Common myeloid progenitor, CD34-positive (primary cell): ENCODE data around the gene PASK.

ENCODE experiments used
- CTCF ChIA-PET: fragments of 350-600 bp; sonication (Branson Sonifier 250); formaldehyde crosslinking; loops from one replicate; lab custom pipeline; 2021; ENCODE audit warnings: antibody characterized with exemption; lab: Charles Lee
- POLR2A ChIA-PET: fragments of 350-600 bp; sonication (Branson Sonifier 250); formaldehyde crosslinking; loops from one replicate; lab custom pipeline; 2021; ENCODE audit warnings: antibody characterized with exemption; lab: Charles Lee
- DNase-seq, 3 donors: peaks; one replicate each; pipeline versions ENCODE4 v3.0.0 to v3.0.0-alpha.2; 2013
- H3K27ac ChIP-seq, 2 experiments: 1 replicate in 1 of 2; 2 replicates in 1 of 2; pipeline ENCODE4 v1.7.0; 2013; ENCODE audit warnings: inconsistent platforms in 2 of 2, low read length in 2 of 2, mild to moderate bottlenecking in 2 of 2, low read depth in 1 of 2, moderate library complexity in 1 of 2; ENCODE audit not compliant: severe bottlenecking in 2 of 2, insufficient read depth in 1 of 2, poor library complexity in 1 of 2
- H3K27me3 ChIP-seq, 5 experiments: replicated peaks in 2 of 5; 1 replicate in 3 of 5; 2 replicates in 2 of 5; pipeline versions ENCODE4 v1.6.1 to v1.7.0; 2013; ENCODE audit warnings: low read length in 4 of 5, mild to moderate bottlenecking in 2 of 5, moderate library complexity in 2 of 5, inconsistent platforms in 1 of 5; ENCODE audit not compliant: insufficient read depth in 5 of 5, control insufficient read depth in 4 of 5
- H3K36me3 ChIP-seq, 4 experiments: 1 replicate in 2 of 4; 2 replicates in 2 of 4; pipeline versions ENCODE4 v1.6.1 to v1.7.0; 2013; ENCODE audit warnings: low read length in 3 of 4, control low read depth in 1 of 4, mild to moderate bottlenecking in 1 of 4; ENCODE audit not compliant: control insufficient read depth in 4 of 4, insufficient read depth in 4 of 4
- H3K4me1 ChIP-seq, 4 experiments: 1 replicate in 3 of 4; 2 replicates in 1 of 4; pipeline versions ENCODE4 v1.6.1 to v1.7.1; 2013; ENCODE audit warnings: low read length in 3 of 4, mild to moderate bottlenecking in 3 of 4, control low read depth in 1 of 4, inconsistent platforms in 1 of 4, moderate library complexity in 1 of 4; ENCODE audit not compliant: control insufficient read depth in 4 of 4, insufficient read depth in 4 of 4; ENCODE audit errors: control extremely low read depth in 1 of 4
- H3K4me3 ChIP-seq, 7 experiments: 1 replicate in 4 of 7; 2 replicates in 3 of 7; pipeline versions ENCODE4 v1.5.1 to v1.7.0; 2013; ENCODE audit warnings: mild to moderate bottlenecking in 7 of 7, low read length in 6 of 7, moderate library complexity in 6 of 7, inconsistent platforms in 2 of 7, low read depth in 2 of 7, control low read depth in 1 of 7; ENCODE audit not compliant: insufficient read depth in 4 of 7, control insufficient read depth in 1 of 7; ENCODE audit errors: extremely low read depth in 1 of 7
- H3K9me3 ChIP-seq, 5 experiments: 1 replicate in 4 of 5; 2 replicates in 1 of 5; pipeline versions ENCODE4 v1.6.1 to v1.7.1; 2013; ENCODE audit warnings: low read length in 4 of 5, mild to moderate bottlenecking in 2 of 5, inconsistent platforms in 1 of 5, low read depth in 1 of 5, moderate library complexity in 1 of 5; ENCODE audit not compliant: control insufficient read depth in 4 of 5, insufficient read depth in 2 of 5; ENCODE audit errors: control extremely low read depth in 1 of 5
- WGBS: methylation state at CpG from one replicate; pipeline ENCODE4 v1.1.5; 2013; ENCODE audit not compliant: insufficient coverage; 5-methylcytosine and 5-hydroxymethylcytosine counted together

PASK gene

GRCh38 chr2:241134711-241135110 is 14.6 kb downstream of the PASK start:
- H3K27ac ChIP-seq, result no peak overlapping the region
- H3K9me3 ChIP-seq, result no peaks in the 10 kb centered on the region
- no peaks in the 10 kb centered on the region for H3K4me1 ChIP-seq
- 98% methylated on average over 6 of the region's 7 CpGs for WGBS
- ChIA-PET CTCF (no interaction called here), POLR2A (interaction anchor here (0.6 kb wide), 1 partner anchor 11 kb away, joined by 3 read pairs; no protein-coding TSS in a partner anchor)
- H3K36me3 ChIP-seq, result peaks cover 6 to 76% (median 30%) of the 10 kb centered on the region in 4 experiments
- H3K4me3 ChIP-seq, result no peak overlapping the region
- no peaks in the 10 kb centered on the region for H3K27me3 ChIP-seq
- DNase-seq, result no peak

DNA sequence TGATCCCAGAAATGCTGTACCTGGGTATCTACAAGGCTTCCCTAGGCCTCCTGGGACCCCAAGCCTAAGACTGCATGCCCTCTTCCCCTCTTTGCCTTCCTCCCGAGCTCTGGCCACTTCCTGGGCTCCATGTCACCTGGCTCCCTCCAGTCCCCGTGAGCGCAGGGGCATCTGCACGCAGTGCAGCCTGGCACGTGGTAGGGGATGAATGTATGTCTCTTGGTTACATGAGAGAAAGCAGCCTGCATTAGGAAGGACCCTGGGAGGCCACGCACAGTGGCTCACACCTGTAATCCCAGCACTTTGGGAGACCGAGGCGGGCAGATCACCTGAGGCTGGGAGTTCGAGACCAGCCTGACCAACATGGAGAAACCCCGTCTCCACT is 15.8 kb downstream of the PASK start:
- WGBS, result 97% methylated on average over 5 of the region's 10 CpGs
- CTCF ChIA-PET, result no interaction called here
- H3K36me3 ChIP-seq, result peaks cover 6 to 70% (median 26%) of the 10 kb centered on the region in 4 experiments

GRCh38 chr2:241132538-241133435 is 16.5 kb downstream of the PASK start:
- ChIA-PET POLR2A (interaction anchor here (1.2 kb wide), 1 partner anchor 9 kb away, joined by 3 read pairs; no protein-coding TSS in a partner anchor), CTCF (no interaction called here)
- DNase-seq, result no peak
- no peaks in the 10 kb centered on the region for H3K4me1 ChIP-seq
- no peaks in the 10 kb centered on the region for H3K9me3 ChIP-seq
- peaks cover 2 to 64% (median 25%) of the 10 kb centered on the region in 4 experiments for H3K36me3 ChIP-seq
- H3K27me3 ChIP-seq, result no peaks in the 10 kb centered on the region
- H3K27ac ChIP-seq, result no peak overlapping the region
- no peak overlapping the region for H3K4me3 ChIP-seq
- 92% methylated on average over 12 of the region's 14 CpGs for WGBS

More for the DNA sequence above, 15.8 kb downstream of the PASK start:
- no peak for DNase-seq
- H3K9me3 ChIP-seq, result no peaks in the 10 kb centered on the region
- no peak overlapping the region for H3K27ac ChIP-seq
- H3K4me1 ChIP-seq, result no peaks in the 10 kb centered on the region
- no peak overlapping the region for H3K4me3 ChIP-seq
- no peaks in the 10 kb centered on the region for H3K27me3 ChIP-seq
- POLR2A ChIA-PET, result interaction anchor here (1.2 kb wide), 1 partner anchor 10 kb away, joined by 3 read pairs; no protein-coding TSS in a partner anchor

- Histone ChIP-seq H3K27me3 (no peaks in the 10 kb centered on the region), H3K4me1 (no peaks in the 10 kb centered on the region), H3K9me3 (no peaks in the 10 kb centered on the region), H3K36me3 (peaks cover 0 to 59% (median 23%) of the 10 kb centered on the region in 4 experiments), H3K4me3 (no peak overlapping the region), H3K27ac (no peak overlapping the region)
- ChIA-PET CTCF (no interaction called here), POLR2A (no interaction called here)
- DNase-seq, result no peak
- WGBS, result 99% methylated on average over 7 of the region's 7 CpGs
Observed at GRCh38 chr2:241131531-241131930, 17.7 kb downstream of the PASK start.

DNA sequence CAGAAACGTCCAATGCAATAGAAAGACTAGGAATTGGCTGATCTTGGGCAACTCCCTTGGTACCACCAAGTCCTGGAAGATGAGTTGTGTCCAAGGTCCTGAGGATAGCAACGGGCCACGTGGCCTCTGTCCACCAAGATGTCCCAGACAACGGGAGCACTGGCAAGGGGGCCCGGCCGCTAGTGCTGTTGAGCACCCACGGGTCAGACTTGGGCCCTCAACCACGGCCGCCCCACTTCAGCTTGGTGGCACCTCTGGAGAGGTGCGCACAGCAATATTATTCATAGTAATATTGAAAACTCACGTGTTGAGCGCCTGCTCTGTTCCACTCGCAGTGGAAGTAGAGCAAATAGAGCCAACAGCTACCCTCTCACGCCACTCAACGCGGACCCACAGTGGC is 19.0 kb downstream of the PASK start:
- no peak for DNase-seq
- no peaks in the 10 kb centered on the region for H3K4me1 ChIP-seq
- H3K27ac ChIP-seq, result no peak overlapping the region
- CTCF ChIA-PET, result interaction anchor here (0.9 kb wide), 1 partner anchor 216 kb away, joined by 3 read pairs; no protein-coding TSS in a partner anchor
- no peaks in the 10 kb centered on the region for H3K9me3 ChIP-seq
- H3K4me3 ChIP-seq, result no peak overlapping the region
- WGBS, result 93% methylated on average over 12 of the region's 16 CpGs
- POLR2A ChIA-PET, result no interaction called here
- H3K36me3 ChIP-seq, result peaks cover 0 to 57% (median 24%) of the 10 kb centered on the region in 4 experiments
- H3K27me3 ChIP-seq, result no peaks in the 10 kb centered on the region

DNA sequence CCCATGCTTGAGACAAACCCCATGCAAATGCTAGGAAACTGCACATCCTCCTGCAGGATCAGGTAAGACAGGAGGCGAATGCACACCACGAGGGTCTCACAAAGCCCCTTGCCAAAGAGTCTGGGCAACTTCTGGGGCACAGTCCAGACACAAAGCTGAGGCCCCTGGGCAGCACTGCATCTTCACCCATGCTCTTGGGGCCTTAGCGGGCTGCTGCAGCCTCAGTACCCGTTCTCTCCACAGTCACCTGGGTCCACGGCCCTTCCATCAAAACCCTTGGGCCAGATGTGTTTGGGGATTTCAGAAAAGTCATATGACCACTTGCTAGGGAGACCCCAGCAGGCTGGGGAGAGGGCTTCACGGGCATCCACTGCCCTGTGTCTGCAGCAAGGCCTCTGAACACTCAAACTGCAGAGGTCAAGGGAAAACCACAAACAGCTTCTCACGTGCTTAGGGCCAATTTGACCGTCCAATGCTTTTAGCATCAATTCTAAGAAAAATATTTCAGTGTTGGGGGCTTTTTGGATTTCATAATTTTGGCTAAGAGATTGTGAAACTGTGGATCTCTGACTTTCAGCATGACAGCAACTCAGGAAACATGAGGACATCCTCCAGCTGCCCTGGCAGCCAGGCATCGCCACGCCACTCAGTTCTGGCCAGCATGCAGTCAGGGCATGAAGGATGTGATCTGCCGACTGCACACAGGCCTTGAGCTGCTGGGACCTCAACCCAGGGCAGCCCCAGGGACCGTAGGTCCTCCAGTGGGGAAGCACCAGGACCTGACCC is 20.0 kb downstream of the PASK start:
- H3K4me1 ChIP-seq, result no peaks in the 10 kb centered on the region
- H3K27me3 ChIP-seq, result no peaks in the 10 kb centered on the region
- peaks cover 0 to 51% (median 22%) of the 10 kb centered on the region in 4 experiments for H3K36me3 ChIP-seq
- whole genome bisulfite sequencing, result 100% methylated on average over 7 of the region's 12 CpGs
- POLR2A ChIA-PET, result no interaction called here
- no peak overlapping the region for H3K4me3 ChIP-seq
- no peak for DNase-seq
- no peak overlapping the region for H3K27ac ChIP-seq
- CTCF ChIA-PET, result interaction anchor here (0.9 kb wide), 1 partner anchor 215 kb away, joined by 3 read pairs; no protein-coding TSS in a partner anchor
- no peaks in the 10 kb centered on the region for H3K9me3 ChIP-seq
